ENCODE measurements around the gene SYTL5.
A peak's percentile ranks its signal among the peaks of the same experiment; 100 is the strongest.

The SYTL5 gene

DNA sequence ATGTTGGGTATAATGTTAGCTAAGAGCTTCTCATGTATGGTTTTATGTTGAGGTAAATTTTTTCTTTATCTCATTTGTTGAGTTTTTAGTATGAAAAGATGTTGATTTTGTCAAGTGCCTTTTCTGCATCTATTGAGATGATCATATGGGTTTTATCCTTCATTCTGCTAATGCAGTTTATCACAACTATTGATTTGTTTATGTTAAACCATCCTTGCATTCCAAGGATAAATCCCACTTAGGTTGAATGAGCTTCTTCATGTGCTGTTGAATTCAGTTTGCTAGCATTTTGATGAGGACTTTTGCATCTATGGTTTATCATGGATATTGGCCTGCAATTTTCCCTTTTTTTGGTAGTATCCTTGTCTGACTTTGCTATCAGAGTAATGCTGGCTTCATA, 93.3 kb downstream of the SYTL5 start:
- DNase-seq, result no peak

DNA sequence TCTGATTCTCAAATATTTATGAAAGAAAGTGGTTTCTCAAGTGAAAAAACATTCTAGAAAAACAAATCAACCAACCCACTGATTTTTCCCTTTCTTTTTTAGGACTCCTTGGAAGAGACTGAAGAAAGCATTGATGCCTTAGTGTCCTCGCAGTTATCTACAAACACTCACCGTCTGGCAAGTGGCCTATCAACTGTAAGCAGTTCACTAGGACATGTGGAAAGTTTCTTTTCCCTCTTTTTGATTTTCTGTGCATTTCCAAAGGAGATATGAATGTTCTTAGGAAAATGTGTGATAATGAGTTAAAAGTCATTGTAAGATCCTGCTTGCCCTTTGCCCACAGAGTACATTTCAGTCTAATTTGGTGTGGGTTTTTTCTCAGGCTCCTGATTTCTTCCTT, 95.9 kb downstream of the SYTL5 start:
- no peak for DNase-seq

DNA sequence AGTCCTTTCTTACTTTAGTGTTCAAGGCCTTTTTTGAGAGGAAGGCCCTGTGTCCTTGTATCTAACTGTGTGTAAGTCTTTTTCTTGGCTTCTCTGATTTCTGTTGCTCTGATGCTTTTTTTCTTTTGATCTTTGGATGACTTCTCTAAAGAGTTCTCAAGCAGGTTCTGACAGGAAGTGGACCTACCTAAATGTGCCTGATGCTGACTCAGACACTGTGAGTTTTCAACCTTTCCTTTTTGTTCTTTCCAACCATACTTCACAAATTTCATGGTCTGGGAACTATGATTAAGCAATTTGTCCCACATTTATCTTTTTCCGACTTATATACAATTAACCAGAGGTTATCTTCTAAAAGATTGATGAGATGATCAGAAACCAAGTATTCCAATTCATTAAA, 96.5 kb downstream of the SYTL5 start:
- no peak for DNase-seq

DNA sequence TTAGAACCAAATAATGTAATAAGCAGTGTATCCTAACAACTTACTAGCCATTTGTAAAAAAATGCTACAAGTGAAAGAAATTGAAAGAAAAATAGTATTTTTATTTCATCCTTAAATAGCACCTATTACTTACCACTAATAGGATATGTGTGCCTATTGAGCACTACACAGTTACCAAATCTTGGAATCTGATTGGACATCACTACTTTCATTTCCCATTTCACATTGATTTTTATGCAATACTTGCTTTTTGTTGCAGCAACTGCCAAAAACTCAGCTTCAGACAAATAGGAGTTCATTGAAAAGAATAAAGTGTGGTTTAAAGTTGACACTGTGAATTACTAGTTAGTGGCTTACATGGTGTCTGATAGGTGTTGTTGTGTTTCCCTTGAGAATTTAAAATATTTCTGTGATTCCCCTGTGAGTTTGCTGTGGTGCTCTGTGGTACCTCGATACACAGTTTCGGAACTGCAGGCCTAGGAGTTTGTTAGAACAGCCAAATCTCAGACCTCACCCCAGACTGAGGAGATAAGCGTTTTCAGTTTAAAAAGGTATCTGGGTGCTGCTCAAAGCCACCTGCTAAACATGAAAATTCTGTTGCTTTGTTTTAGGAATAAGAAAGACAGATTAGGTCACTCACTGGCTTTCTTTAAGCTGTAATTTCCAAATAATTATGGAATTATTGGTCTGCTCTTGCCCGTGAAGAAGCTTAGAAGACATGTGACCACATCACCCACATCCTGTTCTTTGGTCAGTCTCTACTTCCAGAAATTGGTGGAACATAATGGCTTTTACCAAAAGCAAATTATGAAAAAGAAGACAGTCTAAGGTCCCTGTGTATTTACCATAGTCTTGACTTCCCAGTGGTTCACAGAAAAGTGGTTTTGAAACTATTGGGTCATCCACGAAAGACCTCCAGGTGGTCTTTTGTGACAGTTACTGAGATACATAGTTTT, 97.8 kb downstream of the SYTL5 start:
- no peak for DNase-seq

DNA sequence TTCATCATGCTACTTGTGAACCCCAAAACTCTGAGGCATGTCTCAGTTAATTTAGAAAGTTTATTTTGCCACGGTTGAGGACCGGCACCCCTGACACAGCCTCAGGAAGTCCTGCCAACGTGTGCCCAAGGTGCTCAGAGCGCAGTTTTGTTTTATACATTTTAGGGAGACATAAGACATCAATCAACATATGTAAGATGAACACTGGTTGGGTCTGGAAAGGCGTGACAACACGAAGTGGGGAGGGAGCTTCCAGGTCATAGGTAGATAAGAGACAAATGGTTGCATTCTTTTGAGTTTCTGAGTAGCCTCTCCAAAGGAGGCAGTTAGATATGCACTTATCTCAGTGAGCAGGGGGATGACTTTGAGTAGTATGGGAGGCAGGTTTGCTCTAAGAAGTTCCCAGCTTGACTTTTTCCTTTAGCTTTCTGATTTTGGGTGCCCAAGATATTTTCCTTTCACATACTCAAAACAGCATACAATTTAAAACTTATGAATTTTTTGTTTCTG, 98.9 kb downstream of the SYTL5 start:
- DNase-seq, result no peak

DNA sequence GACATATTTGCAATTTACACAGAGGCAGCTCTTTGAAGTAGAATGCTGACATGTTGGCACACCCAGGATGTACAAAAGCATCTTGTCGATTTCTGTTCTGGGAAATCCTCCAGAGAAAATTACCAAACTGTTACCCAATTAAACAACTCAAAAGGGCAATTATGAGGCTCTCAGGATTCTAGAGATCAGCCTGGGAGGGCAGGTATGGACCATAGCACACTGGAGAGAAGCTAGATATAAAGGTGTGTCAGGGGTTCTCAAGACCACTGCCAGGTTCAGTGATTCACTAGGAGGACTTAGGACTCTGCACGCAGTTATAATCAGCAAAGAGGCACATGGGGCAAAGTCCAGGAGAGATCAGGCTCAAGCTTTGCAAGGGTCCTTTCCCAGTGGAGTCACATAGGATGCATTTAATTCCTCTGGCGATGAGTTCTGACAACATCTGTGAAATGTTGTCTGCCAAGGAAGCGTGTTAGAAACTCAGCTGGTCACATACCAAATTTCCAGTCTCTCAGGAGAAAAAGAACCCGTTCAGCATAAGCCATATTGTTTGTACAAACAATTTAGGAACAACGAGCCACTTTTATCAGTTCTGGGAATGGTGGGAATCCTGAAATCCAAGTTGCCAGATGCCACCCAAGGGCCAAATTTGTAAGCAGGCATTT, 100.8 kb downstream of the SYTL5 start:
- peak; percentile 83 for DNase-seq

DNA sequence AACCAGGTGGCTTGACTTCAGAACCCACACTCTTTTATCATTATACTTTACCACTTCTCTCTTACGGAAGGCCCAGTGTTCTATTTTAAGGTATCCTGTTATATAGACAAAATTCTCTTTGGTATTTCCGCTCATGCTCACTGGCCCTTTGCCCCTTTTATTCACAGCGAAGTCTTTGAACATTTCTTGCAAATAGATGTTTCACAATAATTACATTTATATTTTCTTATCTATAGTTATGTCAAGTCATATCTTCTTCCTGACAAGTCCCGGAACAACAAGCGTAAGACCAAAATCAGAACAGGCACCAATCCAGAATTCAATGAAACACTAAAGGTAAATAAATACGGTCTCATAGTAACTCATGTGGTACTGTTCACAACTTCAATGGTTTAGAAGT, 102.0 kb downstream of the SYTL5 start:
- DNase-seq, result no peak

DNA sequence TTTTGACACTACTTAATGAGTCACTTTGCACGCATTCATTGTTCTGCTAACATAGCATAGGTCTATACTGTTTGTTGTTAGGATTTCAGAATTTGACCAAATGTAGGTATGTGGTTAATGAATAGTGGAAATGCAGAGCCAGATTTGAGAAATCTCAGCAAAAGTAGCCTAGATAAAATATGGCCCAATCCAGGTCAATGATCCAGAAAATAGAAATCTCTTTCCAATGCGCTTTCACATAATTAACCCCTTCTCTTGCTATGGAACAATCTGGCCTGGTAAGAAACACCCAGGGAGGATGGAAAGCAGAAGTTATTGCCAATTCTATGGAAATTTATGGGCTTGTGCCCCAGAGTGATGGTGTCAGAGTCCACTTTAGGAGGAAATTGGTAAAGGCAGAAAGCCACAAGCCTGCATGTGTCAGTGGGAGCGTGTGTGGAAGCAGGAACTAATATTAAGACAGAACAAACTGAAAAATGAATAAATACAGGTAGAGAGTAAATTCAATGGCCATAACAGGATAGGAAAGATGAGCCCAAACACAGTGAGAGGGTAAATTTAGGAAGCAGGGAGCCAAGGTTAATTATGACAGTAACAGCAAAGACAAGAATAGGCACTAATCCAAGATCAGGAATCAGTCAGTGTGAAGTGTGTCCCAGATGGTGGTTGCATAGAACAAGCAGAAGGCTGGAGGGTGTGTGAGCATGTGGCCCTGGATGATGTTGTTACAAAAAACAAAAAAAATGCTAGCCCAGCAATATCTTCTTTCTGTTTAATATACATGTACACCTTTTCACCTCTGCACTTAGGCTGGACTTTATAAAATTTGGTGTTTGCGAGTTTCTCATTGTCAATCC, 102.9 kb downstream of the SYTL5 start:
- peak; percentile 91 for DNase-seq

DNA sequence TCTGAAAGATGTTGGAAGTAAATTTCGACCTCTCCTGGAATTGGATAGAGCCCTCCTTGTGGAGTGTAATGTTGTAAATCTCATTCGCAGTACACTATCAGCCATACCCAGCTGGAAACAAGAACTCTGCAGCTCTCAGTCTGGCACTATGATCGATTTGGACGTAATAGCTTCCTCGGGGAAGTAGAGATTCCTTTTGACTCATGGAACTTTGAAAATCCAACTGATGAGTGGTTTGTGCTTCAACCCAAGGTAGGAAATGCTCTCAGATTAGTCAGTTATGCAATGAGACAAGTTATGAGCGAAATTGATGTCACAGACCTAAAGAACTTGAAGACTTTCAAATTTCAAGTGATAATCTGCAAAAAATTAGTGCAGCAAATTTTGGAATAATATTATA, 103.9 kb downstream of the SYTL5 start:
- no peak for DNase-seq

DNA sequence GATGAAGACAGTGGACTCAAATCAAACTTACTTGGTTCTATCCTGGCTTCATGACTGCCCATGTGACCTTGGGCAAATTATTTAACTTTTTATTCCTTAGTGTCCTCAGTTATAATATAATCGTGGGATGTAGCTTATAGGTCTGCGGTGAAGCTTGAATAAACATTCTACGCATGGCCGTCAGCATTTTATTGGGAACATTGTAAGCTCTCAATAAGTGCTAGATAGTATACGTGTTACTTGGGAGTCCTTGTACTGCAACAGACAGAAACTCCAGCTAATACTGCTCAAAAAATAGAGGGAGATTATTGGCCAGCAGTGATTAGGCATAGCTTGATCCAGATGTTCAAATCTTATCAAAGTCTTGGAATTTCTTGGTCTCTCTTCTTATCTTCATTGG, 104.8 kb downstream of the SYTL5 start:
- no peak for DNase-seq

DNA sequence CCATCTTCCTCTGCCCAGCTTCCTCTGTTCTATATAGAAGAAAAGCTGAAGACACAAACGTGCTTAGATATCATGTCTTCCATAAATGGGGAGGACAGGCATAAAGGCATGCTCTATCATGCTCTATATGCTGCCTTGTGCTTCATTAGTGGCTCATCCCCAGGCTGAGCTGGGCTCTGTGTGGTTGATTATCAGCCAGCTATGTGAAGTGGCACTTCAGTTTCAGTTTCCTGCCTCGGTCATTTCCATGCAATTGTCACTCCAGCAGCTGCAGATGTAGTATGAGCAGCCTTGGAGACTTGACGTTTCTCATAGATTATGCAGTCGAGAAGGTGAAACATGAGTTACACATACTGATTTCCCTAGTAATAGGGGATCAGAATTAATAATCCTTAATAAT, 106.2 kb downstream of the SYTL5 start:
- DNase-seq, result no peak

DNA sequence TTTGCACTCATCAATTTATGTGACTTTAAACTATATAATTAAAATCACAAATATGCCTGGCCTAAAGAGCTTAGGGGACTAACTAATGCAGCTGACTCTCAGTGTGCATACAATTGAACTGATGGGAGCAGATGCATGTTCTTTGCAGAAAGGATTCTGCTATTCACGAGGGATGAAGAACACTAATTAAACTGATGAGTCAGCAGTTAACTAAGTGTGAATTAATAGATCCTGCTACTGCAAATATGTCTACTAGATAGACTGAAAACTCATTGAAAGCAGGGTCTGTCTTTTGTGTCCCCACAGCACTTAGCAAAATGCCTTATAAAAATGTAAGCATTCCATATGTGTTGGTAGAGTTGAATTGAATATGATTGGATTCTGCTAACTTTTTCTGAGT, 110.4 kb downstream of the SYTL5 start:
- peak; percentile 50 for DNase-seq

DNA sequence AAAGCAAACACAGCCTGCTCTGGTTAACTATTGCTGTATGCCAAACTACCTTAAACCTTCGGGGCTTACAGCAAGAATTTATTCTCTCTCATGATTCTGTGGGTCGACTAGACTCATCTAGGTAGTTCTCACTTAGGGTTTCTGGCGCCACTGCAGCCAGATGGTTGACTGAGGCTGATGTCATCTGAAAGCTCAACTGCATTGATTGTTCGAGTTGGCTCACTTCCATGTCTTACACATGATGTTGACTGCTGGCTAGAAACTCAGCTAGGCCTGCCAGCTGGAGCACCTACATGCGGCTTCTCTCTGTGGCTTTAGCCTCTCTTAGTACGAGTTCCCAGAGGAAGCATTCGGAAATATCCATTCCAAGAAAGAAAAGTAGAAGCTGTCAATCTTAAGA, 111.1 kb downstream of the SYTL5 start:
- DNase-seq, result peak; percentile 97

DNA sequence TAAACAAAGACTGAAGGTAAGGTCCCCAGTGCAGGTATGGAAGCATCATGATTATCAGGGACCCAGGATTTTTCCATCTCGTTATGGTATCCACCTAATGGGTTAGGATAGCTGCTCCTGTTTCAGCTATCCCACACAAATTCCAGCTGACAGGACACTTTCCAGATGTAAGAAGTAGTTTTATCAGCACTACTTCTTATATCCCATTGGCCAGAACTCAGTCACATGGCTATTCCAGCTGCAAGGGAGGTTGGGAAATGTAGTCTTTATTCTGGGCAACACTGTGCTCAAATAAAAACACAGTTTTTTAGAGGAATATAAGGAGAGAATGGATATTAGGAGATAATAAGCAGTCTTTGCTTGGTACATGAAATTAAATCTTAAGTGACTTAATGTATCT, 117.6 kb downstream of the SYTL5 start:
- no peak for DNase-seq

DNA sequence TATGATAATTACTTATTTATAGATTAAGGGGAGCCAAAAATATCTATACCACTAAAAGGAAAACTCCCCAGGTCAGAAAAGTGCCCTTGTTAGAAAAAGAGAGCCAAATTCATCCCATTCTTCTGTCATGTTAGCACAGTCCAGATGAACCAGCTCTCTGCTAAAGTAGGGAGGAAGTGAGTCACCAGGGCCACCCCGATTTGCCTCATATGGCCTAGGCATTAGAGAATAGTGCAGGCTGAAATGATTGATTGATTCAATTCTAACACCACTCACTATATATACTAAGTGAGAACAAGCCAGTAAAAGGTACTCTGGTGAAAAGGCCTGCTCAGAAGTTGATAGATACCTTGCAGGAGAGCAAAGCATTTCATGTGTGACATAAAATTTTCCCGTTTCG, 119.8 kb downstream of the SYTL5 start:
- DNase-seq, result no peak

DNA sequence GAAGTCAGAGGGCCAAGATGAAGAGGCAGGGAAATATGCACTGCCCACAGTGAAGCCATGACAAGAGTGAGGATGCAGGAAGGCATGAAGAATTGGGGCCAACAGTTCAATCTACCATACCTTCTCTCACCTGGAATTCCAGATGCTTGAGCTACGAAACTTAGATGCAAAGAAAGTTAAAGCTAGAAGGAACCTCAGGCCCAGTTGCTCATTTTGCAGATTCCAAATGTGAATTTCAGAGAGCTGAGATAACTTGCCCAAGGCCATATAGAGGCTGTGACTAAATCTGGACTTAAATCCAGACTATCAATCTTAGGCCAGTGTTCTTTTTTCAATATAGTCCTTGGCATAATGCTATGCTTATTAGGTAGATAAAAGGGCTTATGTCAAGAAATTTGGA, 121.6 kb downstream of the SYTL5 start:
- no peak for DNase-seq

DNA sequence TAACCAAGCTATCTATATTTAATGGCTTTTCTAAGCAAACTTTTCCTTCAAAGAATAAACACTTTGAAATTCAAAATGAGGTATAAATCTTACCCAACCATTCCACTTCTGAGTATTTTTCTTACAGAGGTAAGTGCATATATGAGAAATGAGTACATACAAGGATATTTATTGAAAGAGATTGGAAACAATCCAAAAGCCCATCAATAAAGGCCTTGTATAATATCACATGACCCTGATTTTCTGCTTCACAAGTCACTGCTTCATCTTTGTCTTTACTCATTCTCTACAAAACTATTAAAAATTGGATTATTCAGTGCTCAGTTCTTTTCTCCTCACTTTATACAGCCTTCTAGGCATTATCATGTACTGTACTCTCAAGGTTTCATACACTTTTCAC, 123.0 kb downstream of the SYTL5 start:
- no peak for DNase-seq

DNA sequence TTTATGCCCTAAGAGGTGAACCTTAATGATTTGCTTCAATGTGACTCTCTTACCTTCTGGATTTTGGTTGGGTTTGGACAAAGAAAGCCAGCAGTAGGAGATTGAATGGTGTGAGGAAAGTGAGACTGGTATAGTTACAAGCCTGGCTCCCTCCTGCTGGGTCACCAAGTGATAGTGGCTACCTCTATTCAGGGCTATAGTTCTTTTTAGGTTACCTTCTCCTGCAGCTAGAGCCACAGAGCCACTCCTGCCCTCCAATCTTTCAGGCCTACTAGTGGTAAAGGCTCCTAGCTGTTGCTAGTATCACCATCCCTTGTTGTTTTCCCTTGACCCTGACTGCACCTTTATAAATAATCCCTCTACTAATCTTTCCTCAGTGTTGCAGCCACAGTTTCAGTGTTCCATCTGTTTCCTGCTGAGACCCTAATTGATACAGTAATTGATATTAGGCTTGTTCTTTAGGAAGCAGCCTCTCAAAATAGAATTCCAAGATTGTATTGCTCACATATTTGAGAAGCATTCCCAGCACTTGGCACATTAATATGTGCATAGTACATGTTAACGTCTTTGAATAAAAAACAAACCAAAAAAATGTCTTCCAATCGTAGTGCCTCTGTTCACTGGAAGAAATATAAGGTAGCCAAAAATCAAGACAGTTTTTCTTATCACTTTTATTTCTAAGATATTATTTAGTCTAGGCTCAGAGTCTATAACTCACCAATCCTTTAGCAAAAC, 132.0 kb downstream of the SYTL5 start:
- DNase-seq, result no peak

DNA sequence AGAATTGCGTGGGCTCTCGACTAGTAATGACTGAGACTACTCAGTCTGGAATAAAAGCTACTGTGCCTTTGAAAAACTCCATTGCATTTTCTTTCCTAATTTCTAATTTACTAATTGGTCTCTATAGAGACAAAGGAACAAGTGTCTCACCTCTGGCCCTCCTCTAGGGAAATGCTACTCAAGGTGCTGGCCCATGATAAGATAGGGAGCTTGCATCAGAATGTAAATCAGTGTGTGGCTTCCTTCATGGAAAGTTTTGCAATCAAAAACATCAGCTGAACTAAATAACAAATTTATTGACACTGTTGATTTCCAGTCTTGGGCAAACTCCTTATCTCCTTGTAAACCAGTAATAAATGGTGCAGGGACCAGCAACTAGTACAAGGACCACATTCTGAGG, 132.5 kb downstream of the SYTL5 start:
- no peak for DNase-seq

DNA sequence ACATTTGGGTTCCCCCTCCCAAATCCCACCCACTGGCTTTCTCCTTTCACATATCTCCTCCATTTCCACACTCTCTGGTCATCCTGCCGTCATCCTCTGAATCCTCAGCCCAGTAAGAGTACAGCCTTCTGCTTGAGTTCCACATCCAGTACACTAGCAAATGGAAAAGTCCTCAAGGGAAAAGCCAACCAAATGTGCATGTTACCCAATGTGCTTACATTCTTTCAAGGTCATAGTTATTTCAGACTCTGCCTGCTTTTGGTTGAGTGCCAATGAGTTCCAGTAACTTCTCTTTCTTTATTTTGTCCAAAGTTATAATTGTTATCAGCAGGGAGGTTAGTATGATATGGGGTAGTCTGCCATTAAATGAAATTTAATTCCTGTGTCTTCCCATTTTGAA, 136.3 kb downstream of the SYTL5 start:
- DNase-seq, result no peak

DNA sequence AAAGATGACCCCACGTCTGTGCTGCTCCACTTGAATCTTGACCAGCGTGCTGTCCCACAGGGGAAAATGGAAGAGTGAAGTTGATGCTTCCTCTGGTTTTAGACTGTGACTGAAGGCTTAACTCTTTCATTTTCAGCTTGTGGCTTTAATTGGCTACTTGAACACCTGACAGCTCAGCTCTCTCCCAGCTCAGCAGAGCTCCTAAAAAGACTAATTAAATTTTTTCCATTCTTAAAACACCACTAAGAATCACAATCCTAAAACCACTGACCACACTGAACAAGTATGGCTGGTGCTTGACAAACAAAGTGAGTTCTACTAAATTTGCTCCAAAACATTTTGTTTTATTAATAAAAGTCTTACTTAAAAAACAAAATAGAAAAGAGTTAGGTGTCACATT, 142.7 kb downstream of the SYTL5 start:
- DNase-seq, result no peak

DNA sequence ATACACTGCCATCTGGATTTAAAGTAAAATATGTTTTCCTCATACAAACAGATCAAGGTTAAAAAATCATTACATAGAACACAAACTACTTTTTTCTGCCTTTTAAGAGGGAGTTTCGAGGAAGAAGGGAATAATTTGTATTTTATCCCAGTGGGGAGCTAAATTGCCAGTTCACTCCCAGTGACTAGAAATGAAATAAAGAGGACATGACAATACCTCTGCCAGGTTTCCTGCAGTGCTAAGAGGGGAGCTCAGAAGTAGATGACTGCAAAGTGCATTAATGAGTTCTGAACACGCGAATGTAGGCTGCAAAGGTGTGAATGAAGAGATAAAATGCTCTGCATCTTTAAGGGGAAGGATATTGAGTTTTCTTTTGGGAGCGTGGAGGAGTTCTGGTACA, 144.6 kb downstream of the SYTL5 start:
- DNase-seq, result no peak

DNA sequence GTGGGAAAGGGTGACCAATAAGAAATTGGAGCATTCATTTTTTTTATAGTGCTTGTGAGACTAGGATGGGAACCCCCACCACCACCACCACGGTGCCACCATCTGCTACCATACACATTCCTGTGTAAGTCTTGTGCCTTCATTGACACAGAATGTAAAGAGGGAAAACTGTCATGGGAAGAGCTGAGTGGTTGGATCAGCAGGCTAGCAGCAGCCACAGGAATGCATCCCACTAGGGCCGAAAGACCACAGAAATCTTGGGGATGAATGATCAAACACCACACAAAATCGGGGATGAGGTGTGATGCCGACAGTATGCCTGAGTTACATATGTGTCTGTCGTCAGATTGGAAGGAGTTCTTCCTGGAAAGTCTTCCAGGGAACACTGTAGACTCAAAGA, 145.1 kb downstream of the SYTL5 start:
- DNase-seq, result no peak
